Activated CD4-positive, CD25-positive, alpha-beta regulatory T cell treated with anti-CD3 and anti-CD28 coated beads, Interleukin-2, amount 50 U/mL, for 24 hours (primary cell): ENCODE data around the gene LYSMD4.
"Not testable (repeated sequence)": the region's sequence is repeated elsewhere in the genome, so short reads cannot be mapped to it uniquely, and the experiment has no call there.

Experiments
- ATAC-seq, 2 donors: fragments of 150-1000 bp; cut with Tn5 transposase; one replicate each; pipeline ENCODE4 v1.10.0; 2021; ENCODE audit warnings: mild to moderate bottlenecking in 1 of 2, moderate library complexity in 1 of 2

LYSMD4 gene

DNA sequence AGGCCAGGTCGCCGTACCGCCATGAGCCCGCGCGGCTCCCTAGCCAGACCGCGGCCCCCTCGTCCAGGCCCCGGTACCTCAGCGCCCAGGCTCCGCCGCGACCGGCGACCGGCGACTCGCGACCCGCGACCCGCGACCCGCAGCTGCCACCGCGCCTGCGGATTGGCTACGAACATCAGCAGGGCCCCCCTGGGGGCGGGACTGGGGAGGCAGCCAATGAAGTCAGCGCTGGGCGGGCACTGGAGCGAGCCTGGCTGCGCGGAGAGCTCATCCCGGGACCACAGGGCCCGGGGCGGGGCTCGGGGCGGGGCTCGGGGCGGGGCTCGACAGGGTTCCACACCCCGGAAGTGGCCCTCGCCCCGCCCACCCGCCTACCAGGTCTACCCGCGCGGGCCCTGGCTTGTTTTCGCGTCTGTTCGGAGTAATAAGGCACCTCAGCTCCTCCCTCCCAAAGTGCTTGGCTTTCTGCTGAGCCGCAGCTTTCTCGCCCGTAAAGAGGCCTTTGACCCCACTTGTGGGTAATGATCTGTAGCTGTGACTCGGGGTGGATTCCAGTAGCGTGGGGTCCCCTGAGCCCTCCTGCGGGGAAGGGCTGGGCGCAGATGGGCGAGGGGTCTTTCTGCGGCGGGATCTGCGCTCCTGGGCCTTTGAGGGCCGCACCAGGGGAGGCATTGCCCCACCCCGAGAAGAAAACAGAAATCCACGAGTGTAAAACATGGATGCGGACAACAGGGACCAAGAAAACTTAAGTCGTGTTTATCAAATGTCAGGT is at the start of gene LYSMD4:
LYSMD4 (minus strand) TSS at position 170 of the 772 bp plus-strand sequence. CDS start 1,438 bp downstream, outside the sequence.
- peak; percentile 98 to 99 for ATAC-seq

GRCh38 chr15:99782029-99782428 is 48.8 kb upstream of the LYSMD4 start:
- not testable (repeated sequence) for ATAC-seq

GRCh38 chr15:99777144-99777543 is 43.9 kb upstream of the LYSMD4 start:
- ATAC-seq, result no peak

- ATAC-seq, result no peak
These were observed 31.3 kb upstream of the LYSMD4 start for GRCh38 chr15:99764522-99764921.

GRCh38 chr15:99763827-99764226 is 30.6 kb upstream of the LYSMD4 start:
- no peak for ATAC-seq

DNA sequence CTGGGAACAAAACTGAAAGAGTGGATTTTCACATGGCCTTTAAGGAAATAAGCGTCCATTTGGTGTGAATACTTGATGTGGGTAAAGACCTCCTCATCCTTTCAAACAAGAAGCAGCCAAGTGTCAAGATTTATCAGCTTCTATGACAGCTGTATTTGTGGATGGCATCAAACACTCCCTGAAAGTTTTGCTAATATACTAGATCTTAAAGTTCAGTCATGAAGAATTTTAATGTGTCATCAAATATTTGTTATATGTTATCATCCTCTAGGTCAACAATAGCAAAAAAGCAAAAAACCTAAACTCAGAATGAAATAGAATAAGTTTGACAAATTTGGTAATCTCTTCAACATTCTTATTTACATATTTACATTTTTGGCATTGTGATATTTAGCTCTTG is 29.1 kb upstream of the LYSMD4 start:
- no peak for ATAC-seq

DNA sequence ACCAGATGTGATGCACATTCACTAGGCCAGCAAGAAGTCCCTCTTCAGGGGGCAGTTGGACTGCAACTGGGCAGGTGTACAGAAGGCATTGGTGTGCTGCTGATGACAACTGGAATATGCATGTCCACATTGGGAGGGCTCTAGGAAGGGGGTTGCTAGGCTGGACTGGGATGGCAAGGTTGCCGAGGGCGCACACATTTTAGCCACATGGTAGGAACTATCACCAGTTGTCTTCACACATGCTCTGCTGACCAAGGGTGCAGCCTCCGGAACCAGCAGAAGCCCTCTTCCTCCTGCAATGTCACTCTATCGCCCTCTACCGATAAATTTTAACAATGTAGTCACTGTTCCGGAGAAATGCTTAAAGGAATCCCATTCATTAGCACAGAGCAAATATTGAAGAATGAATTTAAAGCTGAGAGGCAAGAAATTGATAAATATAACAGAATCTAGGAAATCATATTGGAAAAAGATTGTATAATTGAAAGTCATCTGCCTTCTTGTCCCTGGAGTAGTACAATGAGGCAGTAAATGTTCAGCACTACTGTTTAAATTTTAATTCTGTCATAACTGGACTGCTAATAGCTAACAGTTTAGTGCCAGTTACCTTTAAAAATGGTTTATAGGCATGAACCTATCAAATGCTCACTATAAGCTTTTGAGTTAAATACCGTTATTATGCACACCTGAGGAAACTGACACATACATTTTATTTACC is 22.6 kb upstream of the LYSMD4 start:
- ATAC-seq, result peak; percentile 66 to 67

GRCh38 chr15:99753066-99753465 is 19.8 kb upstream of the LYSMD4 start:
- no peak for ATAC-seq

GRCh38 chr15:99752556-99752955 is 19.3 kb upstream of the LYSMD4 start:
- ATAC-seq, result no peak

DNA sequence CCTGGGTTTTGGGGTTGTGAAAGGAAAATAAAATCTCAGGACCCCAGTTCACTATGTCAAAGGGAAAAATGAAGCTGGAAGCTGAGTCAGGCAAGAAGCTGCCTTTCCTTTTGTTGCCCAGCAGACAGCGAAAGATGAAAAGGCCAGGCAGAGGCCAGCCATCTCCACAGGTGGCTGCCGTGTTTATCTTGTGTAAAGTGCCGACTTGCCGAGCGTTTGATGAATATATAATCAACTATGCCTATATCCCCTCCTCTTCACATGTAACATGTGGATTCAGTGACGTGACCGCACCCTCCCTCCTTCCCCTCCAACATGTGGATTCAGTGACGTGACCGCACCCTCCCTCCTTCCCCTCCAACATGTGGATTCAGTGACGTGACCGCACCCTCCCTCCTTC is 17.1 kb upstream of the LYSMD4 start:
- ATAC-seq, result not testable (repeated sequence)

DNA sequence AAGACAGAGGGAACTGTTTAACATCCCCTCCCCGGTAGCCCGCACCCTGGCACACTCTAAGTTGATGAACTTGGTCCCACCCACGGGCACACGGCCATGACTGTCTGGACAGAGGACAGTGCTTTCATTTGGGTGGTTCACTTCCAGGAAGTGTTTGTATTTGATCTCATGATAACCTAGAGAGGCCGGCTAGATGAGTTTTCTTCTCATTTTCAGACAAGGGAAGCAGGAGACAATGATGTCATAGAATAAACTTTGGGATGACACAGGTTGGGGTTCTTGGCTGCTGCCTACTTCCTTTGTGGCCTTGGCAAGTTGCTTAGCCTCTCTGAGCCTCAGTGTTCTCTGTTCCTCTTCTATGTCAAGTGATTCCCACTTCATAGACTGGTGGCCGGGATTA is 16.1 kb upstream of the LYSMD4 start:
- no peak for ATAC-seq

DNA sequence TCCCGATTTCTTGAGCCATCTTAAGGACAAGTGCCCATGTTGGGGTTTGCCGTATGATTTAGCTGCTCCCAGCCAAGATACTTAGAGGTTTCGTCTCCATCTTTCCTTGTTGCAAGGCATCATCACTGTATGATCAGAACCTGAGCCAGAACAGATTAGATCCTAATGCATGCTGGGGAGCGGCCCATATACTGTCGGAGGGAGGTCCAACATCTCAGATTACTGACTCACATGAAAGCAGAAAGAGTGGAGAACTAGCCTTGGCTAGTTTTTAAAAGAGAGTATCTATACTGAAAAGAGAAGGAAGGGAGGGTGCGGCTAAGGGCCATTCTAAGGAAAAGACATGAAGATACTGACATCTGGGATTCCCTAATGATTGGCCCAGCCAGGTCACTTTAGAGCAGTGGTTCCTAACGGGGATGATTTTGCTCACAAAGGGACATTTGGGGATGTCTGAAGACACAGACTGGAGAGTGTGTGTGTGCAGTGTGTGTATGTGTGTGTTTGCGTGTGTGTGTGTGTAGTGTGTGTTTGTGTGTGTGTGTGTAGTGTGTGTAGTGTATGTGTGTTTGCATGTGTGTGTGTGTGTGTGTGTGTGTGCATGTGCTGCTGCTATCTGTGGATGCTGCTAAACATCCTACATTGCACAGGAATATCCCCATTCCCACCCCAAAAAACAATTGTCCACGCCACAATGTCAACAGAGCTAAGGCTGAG is 12.3 kb upstream of the LYSMD4 start:
- ATAC-seq, result no peak

- ATAC-seq, result no peak
These were observed 10.9 kb upstream of the LYSMD4 start for GRCh38 chr15:99744142-99744541.

- ATAC-seq, result no peak
These were observed 8.6 kb upstream of the LYSMD4 start for GRCh38 chr15:99741835-99742234.

- ATAC-seq, result no peak
These were observed 5.0 kb upstream of the LYSMD4 start for GRCh38 chr15:99738021-99738847.

DNA sequence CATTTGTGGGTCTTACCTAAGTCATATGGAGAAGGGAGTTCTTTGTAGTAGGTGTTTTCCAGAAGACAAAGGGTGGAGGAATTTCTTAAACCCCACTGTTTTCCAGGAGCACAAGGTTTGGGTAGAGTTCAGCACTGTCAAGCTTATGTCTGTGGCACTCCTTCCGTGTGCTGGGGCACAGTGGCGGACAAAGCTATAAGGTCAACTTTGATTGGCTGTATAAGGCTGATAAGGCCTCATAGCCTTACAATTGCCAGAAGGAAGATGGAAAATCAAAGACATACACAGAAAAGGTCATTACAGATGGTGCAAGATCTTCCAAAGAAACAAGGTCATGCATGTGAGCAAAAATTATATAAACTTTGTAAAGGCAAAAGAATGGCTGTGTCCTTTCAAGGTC is 3.5 kb upstream of the LYSMD4 start:
- ATAC-seq, result no peak

- no peak for ATAC-seq
These were observed 2.6 kb upstream of the LYSMD4 start for GRCh38 chr15:99735868-99736267.

- ATAC-seq, result no peak
These were observed 1.3 kb upstream of the LYSMD4 start for GRCh38 chr15:99734575-99734974.

DNA sequence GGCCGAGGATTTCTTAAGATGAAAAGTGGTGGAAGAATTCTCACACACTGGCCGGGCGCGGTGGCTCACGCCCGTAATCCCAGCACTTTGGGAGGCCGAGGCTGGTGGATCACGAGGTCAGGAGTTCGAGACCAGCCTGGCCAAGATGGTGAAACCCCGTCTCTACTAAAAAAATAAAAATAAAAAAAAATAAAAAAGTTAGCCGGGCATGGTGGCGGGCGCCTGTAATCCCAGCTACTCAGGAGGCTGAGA is 729 bp upstream of the LYSMD4 start:
- not testable (repeated sequence) for ATAC-seq

DNA sequence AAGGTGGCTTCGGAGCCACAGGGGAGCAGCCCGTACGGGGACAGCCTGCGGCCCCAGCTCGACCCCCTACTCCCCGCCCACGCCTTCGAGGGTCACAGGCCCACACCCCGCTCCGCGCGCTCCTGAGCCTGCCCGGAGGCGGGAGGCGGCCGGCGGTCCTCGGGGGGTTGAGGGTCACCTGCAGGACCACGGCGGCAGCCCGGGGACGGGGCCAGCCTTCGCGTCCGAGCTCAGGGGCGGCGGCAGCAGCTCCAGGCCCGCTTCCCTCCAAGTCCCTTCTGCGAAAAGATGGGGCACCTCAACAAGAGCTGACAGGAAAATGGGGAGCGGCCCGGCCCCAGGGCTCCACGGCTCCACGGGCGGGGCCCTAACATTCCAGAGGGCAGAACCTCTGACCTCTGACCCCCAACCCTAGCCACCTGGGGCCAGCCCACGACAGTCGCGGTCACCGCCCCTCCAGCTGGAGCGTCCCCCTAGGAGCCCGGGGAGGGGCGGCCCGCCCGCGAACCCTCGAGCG is 428 bp downstream of the LYSMD4 start:
- ATAC-seq, result peak; percentile 15 to 20

DNA sequence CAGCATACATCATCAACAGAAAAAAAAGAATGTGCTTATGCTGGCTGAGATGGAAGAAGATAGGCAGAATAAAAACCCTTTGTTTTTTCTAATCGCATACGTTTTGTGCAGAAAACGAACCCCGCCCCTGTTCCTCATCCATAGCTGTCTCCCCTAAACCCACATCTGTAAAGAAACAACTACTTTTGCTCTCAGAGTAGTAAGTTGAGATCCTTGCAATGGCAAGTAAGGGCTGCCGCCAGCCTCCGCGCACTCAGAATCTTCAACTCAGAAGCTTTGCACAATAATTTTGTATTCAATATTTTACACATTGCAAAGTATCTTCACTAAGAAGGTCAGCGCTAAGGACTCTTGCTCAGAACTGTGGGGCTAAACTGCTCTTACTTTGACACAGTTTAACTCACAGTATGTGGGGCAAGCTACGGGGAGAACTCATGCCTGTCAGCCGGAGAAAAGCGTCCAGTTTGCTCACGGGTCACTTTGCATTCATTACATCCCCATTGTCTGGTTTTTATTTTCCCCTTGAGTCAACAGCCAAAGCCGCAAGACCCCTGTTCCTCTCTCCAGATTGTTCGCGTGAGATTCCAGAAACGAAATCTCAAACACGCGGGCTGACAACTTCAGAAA is 1.0 kb downstream of the LYSMD4 start:
- ATAC-seq, result no peak
